ENCODE results near the gene IGF2R. TPM values are rescaled to one million over a fixed set of nuclear protein-coding genes. Genes with fewer than 3 reads are reported as not detected.

IGF2R gene
- total RNA-seq, 1 experiment from 2014 or later = 75.3 TPM

GRCh38 chr6:160030103-160030502 lies 61.2 kb downstream of the IGF2R start:
- Mint-ChIP-seq H3K4me3 (no peak overlapping the region), H3K9me3 (no peaks in the 10 kb centered on the region), H3K27me3 (ENCODE audit: low read depth) (no peaks in the 10 kb centered on the region), H3K36me3 (peaks cover 58% of the 10 kb centered on the region), H3K27ac (peak overlapping the region; percentile 81), H3K4me1 (no peaks in the 10 kb centered on the region)
- ChIA-PET POLR2A (no interaction called here), CTCF (interaction anchor here (1.3 kb wide), 1 partner anchor 167 kb away, joined by 5 read pairs; no protein-coding TSS in a partner anchor)
- DNase-seq (ENCODE audit: low spot score) (no peak), ATAC-seq (peak; percentile 68)
- TF ChIP-seq ZNF281 (CRISPR knock-in tag; IDR thresholded peaks at IDR 0.05) (no peak), ZNF138 (CRISPR knock-in tag; conservative IDR thresholded peaks at IDR 0.05) (no peak), SP1 (CRISPR knock-in tag; conservative IDR thresholded peaks at IDR 0.05) (no peak), PRRX2 (CRISPR knock-in tag; IDR thresholded peaks at IDR 0.05) (no peak), RELA (CRISPR knock-in tag; IDR thresholded peaks at IDR 0.05; ENCODE audit: borderline replicate concordance) (no peak), MXD4 (CRISPR knock-in tag; IDR thresholded peaks at IDR 0.05; ENCODE audit: borderline replicate concordance) (no peak), ZNF532 (CRISPR knock-in tag; IDR thresholded peaks at IDR 0.05; ENCODE audit: borderline replicate concordance) (no peak), JAZF1 (CRISPR knock-in tag; IDR thresholded peaks at IDR 0.05) (no peak), ESRRA (CRISPR knock-in tag; IDR thresholded peaks at IDR 0.05; ENCODE audit: borderline replicate concordance) (no peak), GRHL2 (CRISPR knock-in tag; IDR thresholded peaks at IDR 0.05; ENCODE audit: insufficient replicate concordance, severe bottlenecking) (no peak), ZNF219 (CRISPR knock-in tag; IDR thresholded peaks at IDR 0.05; ENCODE audit: borderline replicate concordance) (no peak), OVOL2 (CRISPR knock-in tag; IDR thresholded peaks at IDR 0.05; ENCODE audit: borderline replicate concordance) (no peak)
- TF ChIP-seq, protein P1, sequence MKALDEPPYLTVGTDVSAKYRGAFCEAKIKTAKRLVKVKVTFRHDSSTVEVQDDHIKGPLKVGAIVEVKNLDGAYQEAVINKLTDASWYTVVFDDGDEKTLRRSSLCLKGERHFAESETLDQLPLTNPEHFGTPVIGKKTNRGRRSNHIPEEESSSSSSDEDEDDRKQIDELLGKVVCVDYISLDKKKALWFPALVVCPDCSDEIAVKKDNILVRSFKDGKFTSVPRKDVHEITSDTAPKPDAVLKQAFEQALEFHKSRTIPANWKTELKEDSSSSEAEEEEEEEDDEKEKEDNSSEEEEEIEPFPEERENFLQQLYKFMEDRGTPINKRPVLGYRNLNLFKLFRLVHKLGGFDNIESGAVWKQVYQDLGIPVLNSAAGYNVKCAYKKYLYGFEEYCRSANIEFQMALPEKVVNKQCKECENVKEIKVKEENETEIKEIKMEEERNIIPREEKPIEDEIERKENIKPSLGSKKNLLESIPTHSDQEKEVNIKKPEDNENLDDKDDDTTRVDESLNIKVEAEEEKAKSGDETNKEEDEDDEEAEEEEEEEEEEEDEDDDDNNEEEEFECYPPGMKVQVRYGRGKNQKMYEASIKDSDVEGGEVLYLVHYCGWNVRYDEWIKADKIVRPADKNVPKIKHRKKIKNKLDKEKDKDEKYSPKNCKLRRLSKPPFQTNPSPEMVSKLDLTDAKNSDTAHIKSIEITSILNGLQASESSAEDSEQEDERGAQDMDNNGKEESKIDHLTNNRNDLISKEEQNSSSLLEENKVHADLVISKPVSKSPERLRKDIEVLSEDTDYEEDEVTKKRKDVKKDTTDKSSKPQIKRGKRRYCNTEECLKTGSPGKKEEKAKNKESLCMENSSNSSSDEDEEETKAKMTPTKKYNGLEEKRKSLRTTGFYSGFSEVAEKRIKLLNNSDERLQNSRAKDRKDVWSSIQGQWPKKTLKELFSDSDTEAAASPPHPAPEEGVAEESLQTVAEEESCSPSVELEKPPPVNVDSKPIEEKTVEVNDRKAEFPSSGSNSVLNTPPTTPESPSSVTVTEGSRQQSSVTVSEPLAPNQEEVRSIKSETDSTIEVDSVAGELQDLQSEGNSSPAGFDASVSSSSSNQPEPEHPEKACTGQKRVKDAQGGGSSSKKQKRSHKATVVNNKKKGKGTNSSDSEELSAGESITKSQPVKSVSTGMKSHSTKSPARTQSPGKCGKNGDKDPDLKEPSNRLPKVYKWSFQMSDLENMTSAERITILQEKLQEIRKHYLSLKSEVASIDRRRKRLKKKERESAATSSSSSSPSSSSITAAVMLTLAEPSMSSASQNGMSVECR (CRISPR knock-in tag; IDR thresholded peaks at IDR 0.05; ENCODE audit: borderline replicate concordance) = no peak
- TF ChIP-seq, protein P2, sequence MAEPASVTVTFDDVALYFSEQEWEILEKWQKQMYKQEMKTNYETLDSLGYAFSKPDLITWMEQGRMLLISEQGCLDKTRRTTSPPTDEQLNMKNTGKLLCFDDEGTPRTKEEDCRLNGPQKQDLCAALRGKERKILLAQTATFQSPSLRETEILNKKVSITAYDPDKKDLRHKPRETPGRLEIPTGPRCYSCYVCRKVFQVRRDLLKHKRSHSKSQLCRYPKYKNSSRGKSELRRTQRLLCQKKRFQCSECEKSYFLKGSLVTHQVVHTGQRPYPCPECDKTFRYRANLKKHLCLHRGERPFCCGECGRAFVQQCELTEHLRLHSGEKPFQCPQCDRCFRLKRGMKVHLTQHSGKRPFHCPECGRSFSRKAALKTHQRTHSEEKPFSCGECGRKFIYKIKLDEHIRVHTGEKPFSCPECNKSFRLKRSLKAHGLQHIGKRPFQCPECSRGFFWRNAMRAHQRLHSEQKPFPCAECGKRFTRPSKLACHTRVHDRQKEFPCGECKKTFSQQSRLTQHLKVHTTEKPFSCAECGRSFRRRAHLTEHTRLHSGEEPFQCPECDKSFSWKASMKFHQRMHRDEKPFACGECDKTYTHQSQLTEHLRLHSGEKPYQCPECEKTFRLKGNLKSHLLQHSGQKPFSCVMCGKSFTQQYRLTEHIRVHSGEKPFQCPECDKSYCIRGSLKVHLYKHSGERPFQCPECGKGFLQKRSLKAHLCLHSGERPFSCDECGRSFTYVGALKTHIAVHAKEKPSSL (CRISPR knock-in tag; conservative IDR thresholded peaks at IDR 0.05) = no peak
- TF ChIP-seq, protein P3, sequence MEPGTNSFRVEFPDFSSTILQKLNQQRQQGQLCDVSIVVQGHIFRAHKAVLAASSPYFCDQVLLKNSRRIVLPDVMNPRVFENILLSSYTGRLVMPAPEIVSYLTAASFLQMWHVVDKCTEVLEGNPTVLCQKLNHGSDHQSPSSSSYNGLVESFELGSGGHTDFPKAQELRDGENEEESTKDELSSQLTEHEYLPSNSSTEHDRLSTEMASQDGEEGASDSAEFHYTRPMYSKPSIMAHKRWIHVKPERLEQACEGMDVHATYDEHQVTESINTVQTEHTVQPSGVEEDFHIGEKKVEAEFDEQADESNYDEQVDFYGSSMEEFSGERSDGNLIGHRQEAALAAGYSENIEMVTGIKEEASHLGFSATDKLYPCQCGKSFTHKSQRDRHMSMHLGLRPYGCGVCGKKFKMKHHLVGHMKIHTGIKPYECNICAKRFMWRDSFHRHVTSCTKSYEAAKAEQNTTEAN (CRISPR knock-in tag; IDR thresholded peaks at IDR 0.05) = no peak
- TF ChIP-seq, protein P4, sequence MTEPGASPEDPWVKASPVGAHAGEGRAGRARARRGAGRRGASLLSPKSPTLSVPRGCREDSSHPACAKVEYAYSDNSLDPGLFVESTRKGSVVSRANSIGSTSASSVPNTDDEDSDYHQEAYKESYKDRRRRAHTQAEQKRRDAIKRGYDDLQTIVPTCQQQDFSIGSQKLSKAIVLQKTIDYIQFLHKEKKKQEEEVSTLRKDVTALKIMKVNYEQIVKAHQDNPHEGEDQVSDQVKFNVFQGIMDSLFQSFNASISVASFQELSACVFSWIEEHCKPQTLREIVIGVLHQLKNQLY (CRISPR knock-in tag; IDR thresholded peaks at IDR 0.05) = no peak
- TF ChIP-seq, protein P5, sequence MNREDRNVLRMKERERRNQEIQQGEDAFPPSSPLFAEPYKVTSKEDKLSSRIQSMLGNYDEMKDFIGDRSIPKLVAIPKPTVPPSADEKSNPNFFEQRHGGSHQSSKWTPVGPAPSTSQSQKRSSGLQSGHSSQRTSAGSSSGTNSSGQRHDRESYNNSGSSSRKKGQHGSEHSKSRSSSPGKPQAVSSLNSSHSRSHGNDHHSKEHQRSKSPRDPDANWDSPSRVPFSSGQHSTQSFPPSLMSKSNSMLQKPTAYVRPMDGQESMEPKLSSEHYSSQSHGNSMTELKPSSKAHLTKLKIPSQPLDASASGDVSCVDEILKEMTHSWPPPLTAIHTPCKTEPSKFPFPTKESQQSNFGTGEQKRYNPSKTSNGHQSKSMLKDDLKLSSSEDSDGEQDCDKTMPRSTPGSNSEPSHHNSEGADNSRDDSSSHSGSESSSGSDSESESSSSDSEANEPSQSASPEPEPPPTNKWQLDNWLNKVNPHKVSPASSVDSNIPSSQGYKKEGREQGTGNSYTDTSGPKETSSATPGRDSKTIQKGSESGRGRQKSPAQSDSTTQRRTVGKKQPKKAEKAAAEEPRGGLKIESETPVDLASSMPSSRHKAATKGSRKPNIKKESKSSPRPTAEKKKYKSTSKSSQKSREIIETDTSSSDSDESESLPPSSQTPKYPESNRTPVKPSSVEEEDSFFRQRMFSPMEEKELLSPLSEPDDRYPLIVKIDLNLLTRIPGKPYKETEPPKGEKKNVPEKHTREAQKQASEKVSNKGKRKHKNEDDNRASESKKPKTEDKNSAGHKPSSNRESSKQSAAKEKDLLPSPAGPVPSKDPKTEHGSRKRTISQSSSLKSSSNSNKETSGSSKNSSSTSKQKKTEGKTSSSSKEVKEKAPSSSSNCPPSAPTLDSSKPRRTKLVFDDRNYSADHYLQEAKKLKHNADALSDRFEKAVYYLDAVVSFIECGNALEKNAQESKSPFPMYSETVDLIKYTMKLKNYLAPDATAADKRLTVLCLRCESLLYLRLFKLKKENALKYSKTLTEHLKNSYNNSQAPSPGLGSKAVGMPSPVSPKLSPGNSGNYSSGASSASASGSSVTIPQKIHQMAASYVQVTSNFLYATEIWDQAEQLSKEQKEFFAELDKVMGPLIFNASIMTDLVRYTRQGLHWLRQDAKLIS (CRISPR knock-in tag; IDR thresholded peaks at IDR 0.05; ENCODE audit: borderline replicate concordance) = no peak
